Endothelial cell of umbilical vein (primary cell): ENCODE data around the gene ANXA11.

Experiments
- CTCF ChIP-seq, 2 donors: IDR thresholded peaks; 1 replicate in 1 of 2; 2 replicates in 1 of 2; pipeline ENCODE4 v1.5.1; 2011; ENCODE audit warnings: low read length in 2 of 2, mild to moderate bottlenecking in 2 of 2, moderate library complexity in 2 of 2, control low read depth in 1 of 2, inconsistent platforms in 1 of 2, low read depth in 1 of 2; ENCODE audit not compliant: insufficient read depth in 1 of 2; ENCODE audit errors: extremely low read depth in 1 of 2
- EZH2 ChIP-seq: IDR thresholded peaks from 2 replicates; pipeline ENCODE4 v1.6.1; 2012; ENCODE audit warnings: borderline replicate concordance, low read depth, mild to moderate bottlenecking, moderate library complexity, low read length, inconsistent platforms; ENCODE audit not compliant: severe bottlenecking
- FOS ChIP-seq: IDR thresholded peaks from 2 replicates; pipeline ENCODE4 v1.6.1; 2011; ENCODE audit warnings: mild to moderate bottlenecking, low read length, moderate library complexity, borderline replicate concordance; ENCODE audit not compliant: insufficient read depth
- GATA2 ChIP-seq: IDR thresholded peaks from 2 replicates; pipeline ENCODE4 v1.7.0; 2011; ENCODE audit warnings: low read depth, mild to moderate bottlenecking, moderate library complexity, mixed read lengths, low read length; ENCODE audit not compliant: insufficient read length, insufficient read depth
- JUN ChIP-seq: IDR thresholded peaks from 2 replicates; pipeline ENCODE4 v1.6.1; 2011; ENCODE audit warnings: borderline replicate concordance, low read depth; ENCODE audit not compliant: insufficient read length, insufficient read depth
- MAX ChIP-seq: IDR thresholded peaks from 2 replicates; pipeline ENCODE4 v1.6.1; 2011; ENCODE audit not compliant: insufficient read depth, insufficient read length
- MYC ChIP-seq: IDR thresholded peaks from one replicate; pipeline ENCODE4 v1.6.1; 2011; ENCODE audit warnings: mild to moderate bottlenecking, low read depth, low read length
- POLR2A ChIP-seq: IDR thresholded peaks from 2 replicates; pipeline ENCODE4 v1.6.1; 2012; ENCODE audit warnings: low read depth, mild to moderate bottlenecking, control low read depth, low read length
- POLR2AphosphoS5 ChIP-seq: IDR thresholded peaks from 2 replicates; pipeline ENCODE4 v1.6.1; 2012; ENCODE audit warnings: low read depth, mild to moderate bottlenecking, control low read depth, low read length, moderate library complexity; ENCODE audit not compliant: insufficient read depth

- TF ChIP-seq CTCF (IDR thresholded peaks at IDR 0.05; ENCODE audit: extremely low read depth in 1 of 2, insufficient read depth in 1 of 2, low read depth in 1 of 2, low read length in 2 of 2) (no peak), EZH2 (no peak), POLR2A (no peak), FOS (no peak), POLR2AphosphoS5 (no peak), JUN (no peak), MYC (no peak), MAX (no peak), GATA2 (no peak)
Observed at GRCh38 chr10:80122746-80123145, 82.6 kb downstream of the ANXA11 start.
